MM.1S (cell line): ENCODE data around the gene TMEM200A.

Source experiments
- CTCF ChIP-seq: fragments of 300-600 bp; sonication (generic); IDR thresholded peaks from 2 replicates; pipeline ENCODE4 v1.5.1; 2016; ENCODE audit warnings: antibody characterized with exemption, low read length, mixed read lengths
- EZH2phosphoT487 ChIP-seq: fragments of 300-600 bp; sonication (generic); IDR thresholded peaks from 2 replicates; pipeline ENCODE4 v1.6.1; 2018; ENCODE audit warnings: antibody characterized with exemption, low read length

GRCh38 chr6:130320908-130321307, 44.9 kb upstream of the TMEM200A start:
- TF ChIP-seq EZH2phosphoT487 = no peak
- TF ChIP-seq CTCF = no peak
